ENCODE results near the gene SPRR5.

The SPRR5 gene

DNA sequence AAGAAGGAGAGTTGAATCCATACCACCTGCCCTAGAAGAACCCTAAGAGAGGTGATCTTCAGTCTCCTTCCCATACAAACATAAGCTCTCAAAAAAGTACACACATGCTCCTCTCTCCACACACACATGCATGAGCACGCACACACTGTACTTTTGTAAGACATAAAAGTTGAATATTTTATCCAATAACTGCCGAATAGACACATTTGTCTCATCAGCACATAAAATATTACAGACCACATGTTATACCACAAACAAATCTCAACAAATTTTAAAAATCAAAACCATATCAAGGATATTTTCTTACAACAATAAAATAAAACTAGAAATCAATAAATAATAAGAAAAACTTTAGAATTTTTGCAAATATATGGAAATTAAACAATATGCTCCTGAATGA lies 39.6 kb downstream of the SPRR5 start:
- DNase-seq: no peak

DNA sequence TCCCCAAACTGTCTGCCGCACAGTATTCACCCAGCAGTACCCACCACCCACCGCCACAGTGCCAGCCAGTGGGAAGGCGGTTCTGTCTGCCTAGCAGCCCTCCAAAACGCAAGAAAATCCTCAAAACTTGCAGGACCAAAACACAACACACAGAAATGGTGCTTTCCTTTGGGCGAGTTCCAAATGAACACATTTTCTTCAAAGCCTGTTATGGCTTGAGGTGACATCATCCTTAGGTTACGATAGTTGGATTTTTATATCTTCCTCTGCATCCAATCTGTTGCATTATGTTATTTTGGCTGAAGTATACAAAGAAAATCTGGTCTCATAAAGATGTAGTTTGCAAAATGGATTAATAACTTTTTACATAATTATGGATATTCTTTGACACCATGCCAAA lies 46.2 kb downstream of the SPRR5 start:
- no peak for DNase-seq

- DNase-seq: no peak
These were observed 48.8 kb downstream of the SPRR5 start for GRCh38 chr1:152995842-152996241.

- no peak for DNase-seq
These were observed 49.8 kb downstream of the SPRR5 start for GRCh38 chr1:152996633-152997400.

DNA sequence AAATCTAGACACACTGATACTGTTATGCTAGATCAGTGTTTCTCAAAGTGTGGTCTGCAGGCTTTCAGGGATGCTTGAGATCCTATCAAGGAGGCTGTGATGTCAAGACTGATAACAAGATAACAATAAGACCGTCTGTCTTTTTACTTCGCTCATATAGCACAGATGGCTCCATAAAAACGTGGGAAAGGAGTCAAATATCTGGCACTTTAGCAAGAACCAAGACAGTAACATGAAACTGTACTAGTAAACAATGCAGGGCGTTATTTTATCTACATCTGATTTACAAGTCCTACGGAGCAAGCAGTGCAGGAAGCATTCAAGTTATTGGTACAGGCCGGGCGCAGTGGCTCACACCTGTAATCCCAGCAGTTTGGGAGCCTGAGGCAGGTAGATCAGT lies 50.9 kb downstream of the SPRR5 start:
- DNase-seq: no peak

GRCh38 chr1:152998476-152998875 lies 51.5 kb downstream of the SPRR5 start:
- no peak for DNase-seq

Measured in inflammatory macrophage treated with lipopolysaccharide for 1 hour (primary cell).